Measurements from ENCODE around the gene SMPD4. TPM values are rescaled to one million over a fixed set of nuclear protein-coding genes. Genes with fewer than 3 reads are reported as not detected.

SMPD4 gene
- total and polyA plus RNA-seq, 2 of the 8 experiments (the other 6 are each of a cell fraction or from before 2014, with no cell fraction given), result 102 to 106 TPM

DNA sequence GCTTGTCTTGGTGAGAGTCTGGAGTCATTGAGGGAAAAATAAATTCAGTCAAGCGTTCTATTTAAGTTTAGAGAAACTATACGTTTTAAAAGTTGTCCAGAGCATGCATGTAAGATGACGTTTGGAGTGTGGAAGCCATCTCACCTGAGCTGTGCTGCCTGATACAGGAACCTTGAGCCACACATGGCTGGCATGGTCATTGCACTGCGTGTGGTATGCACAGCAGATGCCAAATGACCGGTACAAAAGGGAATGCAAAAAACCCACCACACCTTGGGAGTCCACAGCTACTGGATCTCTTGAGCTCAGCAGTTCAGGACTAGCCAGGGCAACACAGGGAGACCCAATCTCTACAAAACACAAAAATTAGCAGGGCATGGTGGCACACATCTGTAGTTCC lies 5.0 kb upstream of the SMPD4 start (continued):
- TF ChIP-seq RAD21 (IDR thresholded peaks at IDR 0.05 in 1 of 2, conservative IDR thresholded peaks at IDR 0.05 in 1 of 2; ENCODE audit: low read depth in 2 of 2, low read length in 2 of 2), result no peak
